ENCODE measurements around the gene ACTN1. TPM values are rescaled to one million over a fixed set of nuclear protein-coding genes. Genes with fewer than 3 reads are reported as not detected.

Gene ACTN1
- total and polyA plus RNA-seq, 11 donors, result 48.4 to 252 (median 104) TPM

GRCh38 chr14:68978172-68978911, 760 bp downstream of the ACTN1 start:
- DNase-seq (peak; percentile 70 to 82 (median 78)), ATAC-seq (peak in 3 of 4 donors; percentile 20 to 54 (median 52))
- Histone ChIP-seq H3K36me3 (peaks cover 0 to 22% (median 6%) of the 10 kb centered on the region in 9 donors), H3K9me3 (peaks cover 0 to 4% (median 0%) of the 10 kb centered on the region in 12 donors), H3K4me1 (peaks cover 15 to 50% (median 40%) of the 10 kb centered on the region in 12 donors), H3K27me3 (no peaks in the 10 kb centered on the region), H3K4me3 (peak overlapping the region; percentile 72 to 100 (median 92)), H3K27ac (peak overlapping the region; percentile 85 to 100 (median 96))
- intact Hi-C loops (cut with DNase I), result loop anchor here in 8 of 10 donors (1.0 to 10.0 kb wide), 10 partner anchors 36 to 106 kb away; no protein-coding TSS in a partner anchor
- 0 to 1% (median 0%) methylated on average over 33 to 72 of the region's 72 CpGs for WGBS, 4 donors
- no peak for TF ChIP-seq POLR2A (IDR thresholded peaks at IDR 0.05)
- TF ChIP-seq, protein P1, sequence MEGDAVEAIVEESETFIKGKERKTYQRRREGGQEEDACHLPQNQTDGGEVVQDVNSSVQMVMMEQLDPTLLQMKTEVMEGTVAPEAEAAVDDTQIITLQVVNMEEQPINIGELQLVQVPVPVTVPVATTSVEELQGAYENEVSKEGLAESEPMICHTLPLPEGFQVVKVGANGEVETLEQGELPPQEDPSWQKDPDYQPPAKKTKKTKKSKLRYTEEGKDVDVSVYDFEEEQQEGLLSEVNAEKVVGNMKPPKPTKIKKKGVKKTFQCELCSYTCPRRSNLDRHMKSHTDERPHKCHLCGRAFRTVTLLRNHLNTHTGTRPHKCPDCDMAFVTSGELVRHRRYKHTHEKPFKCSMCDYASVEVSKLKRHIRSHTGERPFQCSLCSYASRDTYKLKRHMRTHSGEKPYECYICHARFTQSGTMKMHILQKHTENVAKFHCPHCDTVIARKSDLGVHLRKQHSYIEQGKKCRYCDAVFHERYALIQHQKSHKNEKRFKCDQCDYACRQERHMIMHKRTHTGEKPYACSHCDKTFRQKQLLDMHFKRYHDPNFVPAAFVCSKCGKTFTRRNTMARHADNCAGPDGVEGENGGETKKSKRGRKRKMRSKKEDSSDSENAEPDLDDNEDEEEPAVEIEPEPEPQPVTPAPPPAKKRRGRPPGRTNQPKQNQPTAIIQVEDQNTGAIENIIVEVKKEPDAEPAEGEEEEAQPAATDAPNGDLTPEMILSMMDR (IDR thresholded peaks at IDR 0.05), result peak in 1 of 12 donors; percentile 7

DNA sequence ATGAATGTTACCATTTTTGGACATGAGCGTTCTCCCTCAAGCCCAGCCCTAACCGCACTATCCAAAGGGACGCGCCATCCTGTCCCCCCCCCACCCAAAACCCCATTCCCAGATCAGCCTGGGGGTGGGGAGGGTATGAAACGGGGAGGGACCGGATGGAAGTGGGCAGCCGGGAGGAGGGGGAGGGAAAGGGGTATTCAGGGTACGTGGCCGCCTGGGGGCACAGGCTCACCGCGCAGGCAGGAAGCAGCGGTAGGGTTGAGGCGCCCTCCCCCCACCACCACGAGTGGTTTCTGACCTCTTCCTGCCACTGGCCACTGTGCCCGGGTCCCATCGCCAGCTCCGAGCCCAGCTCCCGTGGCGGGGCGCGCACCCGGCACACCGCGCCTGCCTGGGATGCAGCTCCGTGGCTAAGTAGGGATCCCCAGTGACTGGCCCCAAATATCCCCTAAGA, 1.4 kb downstream of the ACTN1 start:
- Histone ChIP-seq H3K4me3 (peak overlapping the region; percentile 72 to 100 (median 92)), H3K4me1 (peaks cover 15 to 56% (median 40%) of the 10 kb centered on the region in 12 donors), H3K36me3 (peaks cover 0 to 28% (median 12%) of the 10 kb centered on the region in 9 donors), H3K27me3 (no peaks in the 10 kb centered on the region), H3K27ac (peak overlapping the region; percentile 85 to 100 (median 96)), H3K9me3 (peaks cover 0 to 5% (median 0%) of the 10 kb centered on the region in 12 donors)
- intact Hi-C loops (cut with DNase I), result loop anchor here in 8 of 10 donors (1.0 to 10.0 kb wide), 11 partner anchors 21 to 107 kb away; no protein-coding TSS in a partner anchor
- TF ChIP-seq POLR2A (IDR thresholded peaks at IDR 0.05), result no peak
- TF ChIP-seq, protein P1 (IDR thresholded peaks at IDR 0.05), result peak in 1 of 12 donors; percentile 25
- 0 to 2% (median 1%) methylated on average over 12 to 25 of the region's 25 CpGs for WGBS, 4 donors
- ATAC-seq (peak in 3 of 4 donors; percentile 13 to 47 (median 17)), DNase-seq (peak; percentile 73 to 82 (median 80))

GRCh38 chr14:68977180-68977717, 1.9 kb downstream of the ACTN1 start:
- intact Hi-C loops (cut with DNase I), result loop anchor here in 8 of 10 donors (2.0 to 10.0 kb wide), 9 partner anchors 20 to 108 kb away; no protein-coding TSS in a partner anchor
- WGBS, 4 donors, result 11 to 26% (median 17%) methylated on average over 8 of the region's 8 CpGs
- Histone ChIP-seq H3K27me3 (no peaks in the 10 kb centered on the region), H3K9me3 (peaks cover 0 to 5% (median 0%) of the 10 kb centered on the region in 12 donors), H3K27ac (peak overlapping the region; percentile 85 to 100 (median 96)), H3K4me1 (peaks cover 15 to 59% (median 41%) of the 10 kb centered on the region in 12 donors), H3K36me3 (peaks cover 0 to 33% (median 17%) of the 10 kb centered on the region in 9 donors), H3K4me3 (peak overlapping the region; percentile 72 to 100 (median 92))
- ATAC-seq, result peak in 2 of 4 donors; percentile 1 to 10
- TF ChIP-seq, protein P1 (IDR thresholded peaks at IDR 0.05), result no peak
- TF ChIP-seq POLR2A (IDR thresholded peaks at IDR 0.05), result no peak
- DNase-seq, result no peak
